ENCODE results near the gene CCNY.
"Not testable (repeated sequence)": the region's sequence is repeated elsewhere in the genome, so short reads cannot be mapped to it uniquely, and the experiment has no call there.

CCNY gene

DNA sequence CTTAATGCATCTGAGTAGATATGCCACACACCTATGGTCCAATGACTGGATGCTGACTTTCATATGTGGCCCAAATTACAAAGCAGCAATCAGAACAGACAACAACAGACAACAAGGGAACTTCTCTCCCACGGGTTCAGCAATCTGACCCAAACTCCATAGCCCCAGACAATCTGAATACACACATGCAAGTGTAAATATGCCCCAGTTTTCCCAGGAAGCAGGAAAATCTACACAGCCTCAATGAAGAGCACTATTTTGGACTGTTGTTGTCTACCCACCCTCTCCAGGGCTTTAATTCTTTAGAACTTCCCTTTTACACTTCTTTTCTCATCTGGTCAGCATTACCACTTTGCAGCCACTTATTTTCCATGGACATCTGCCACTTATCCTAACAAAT, 2.0 kb upstream of the CCNY start:
- no peak for DNase-seq (ENCODE audit: low read depth)

DNA sequence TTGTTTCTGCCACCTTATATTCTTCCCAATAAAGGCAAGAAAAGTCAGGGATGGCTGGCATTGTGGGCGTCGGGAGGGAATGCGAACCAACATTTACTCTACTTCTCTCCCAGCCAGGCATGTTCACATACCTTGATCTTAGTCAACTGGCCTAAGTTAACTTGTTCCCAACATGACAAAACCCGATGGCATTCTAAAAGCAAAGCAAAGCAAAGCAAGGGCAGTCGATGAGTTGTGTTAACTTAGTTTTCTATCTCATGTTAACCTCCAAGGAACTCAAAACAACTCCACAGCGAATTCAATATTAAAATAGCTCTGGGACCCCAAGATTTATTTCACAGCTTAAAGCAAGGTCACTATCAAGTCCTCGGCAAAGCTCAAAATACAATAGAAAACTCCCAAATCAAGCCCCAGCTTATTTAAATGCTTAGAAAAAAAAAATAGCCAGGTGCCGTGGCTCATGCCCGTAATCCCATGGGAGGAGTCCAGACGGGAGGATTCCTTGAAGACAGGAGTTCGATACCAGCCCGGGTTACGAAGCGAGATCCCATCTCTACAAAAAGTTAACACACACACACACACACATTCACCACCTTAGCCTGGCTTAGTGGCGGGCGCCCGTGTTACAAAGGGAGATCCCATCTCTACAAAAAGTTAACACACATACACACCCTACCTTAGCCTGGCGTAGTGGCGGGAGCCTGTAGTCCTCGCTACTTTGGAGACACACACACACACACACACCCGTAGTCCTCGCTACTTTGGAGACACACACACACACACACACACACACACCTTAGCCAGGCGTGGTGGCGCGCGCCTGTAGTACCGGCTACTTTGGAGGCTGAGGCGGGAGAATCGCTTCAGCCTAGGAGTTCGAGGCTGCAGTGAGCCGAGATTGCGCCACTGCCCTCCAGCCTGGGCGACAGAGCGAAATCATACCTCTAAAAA, 901 bp upstream of the CCNY start:
- no peak for DNase-seq (ENCODE audit: low read depth)

DNA sequence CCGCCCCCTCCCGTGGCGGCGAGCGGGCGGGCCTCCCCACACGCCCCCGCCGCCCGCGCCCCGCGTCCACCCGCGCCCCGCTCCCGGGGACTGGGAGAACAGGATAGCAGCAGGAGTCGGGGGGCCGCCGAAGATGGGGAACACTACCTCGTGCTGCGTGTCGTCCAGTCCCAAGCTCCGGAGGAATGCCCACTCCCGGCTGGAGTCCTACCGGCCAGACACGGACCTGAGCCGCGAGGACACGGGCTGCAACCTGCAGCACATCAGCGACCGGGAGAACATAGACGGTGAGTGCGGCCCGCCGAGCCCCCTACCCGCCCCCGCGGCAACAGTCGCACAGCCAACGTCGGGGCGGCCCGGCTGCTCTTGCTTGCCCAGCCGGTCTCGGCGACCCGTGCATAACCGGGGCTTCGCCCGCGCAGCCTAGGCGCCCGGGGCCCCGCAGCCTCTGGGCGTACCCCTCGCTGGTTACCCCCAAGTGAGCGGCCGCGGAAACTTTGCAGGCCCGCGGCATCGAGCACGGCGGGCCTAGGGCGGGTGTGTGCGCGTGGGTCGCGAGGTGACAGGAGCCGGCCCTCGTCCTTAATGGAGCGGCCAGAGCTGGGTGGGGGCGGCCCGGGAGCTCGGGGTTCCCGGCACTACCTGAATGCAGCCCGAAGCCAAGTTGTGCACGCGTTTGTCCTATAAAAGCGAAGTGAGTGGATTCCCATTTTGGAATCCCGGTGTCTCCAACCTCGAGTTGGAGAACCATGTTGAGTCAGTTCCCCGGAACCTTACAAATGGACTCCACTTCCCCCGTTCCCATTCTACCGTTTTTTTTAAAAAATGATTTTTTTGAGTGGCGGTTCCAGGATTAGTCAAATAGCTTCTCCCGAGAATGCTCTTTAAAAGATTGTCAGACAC, 863 bp downstream of the CCNY start:
- DNase-seq (ENCODE audit: low read depth): peak; percentile 6

DNA sequence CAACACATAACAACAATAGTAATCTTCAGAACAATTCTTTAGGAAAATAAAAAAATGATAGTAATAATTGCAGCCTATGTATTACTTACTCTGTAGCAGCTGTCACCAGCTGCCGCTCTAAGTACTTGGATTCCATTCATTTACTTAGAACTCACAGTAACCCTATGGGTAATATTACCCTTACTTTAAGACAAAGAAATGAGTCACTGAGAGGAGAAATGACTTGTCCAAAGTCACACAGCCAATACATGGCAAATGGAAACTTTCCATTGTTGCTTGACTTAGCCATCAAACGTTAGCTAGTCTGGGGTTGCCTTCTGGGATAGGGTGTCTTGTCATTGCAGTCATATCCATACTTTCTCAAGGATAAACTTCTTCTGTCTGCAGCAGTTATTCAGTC, 3.6 kb downstream of the CCNY start:
- no peak for DNase-seq (ENCODE audit: low read depth)

DNA sequence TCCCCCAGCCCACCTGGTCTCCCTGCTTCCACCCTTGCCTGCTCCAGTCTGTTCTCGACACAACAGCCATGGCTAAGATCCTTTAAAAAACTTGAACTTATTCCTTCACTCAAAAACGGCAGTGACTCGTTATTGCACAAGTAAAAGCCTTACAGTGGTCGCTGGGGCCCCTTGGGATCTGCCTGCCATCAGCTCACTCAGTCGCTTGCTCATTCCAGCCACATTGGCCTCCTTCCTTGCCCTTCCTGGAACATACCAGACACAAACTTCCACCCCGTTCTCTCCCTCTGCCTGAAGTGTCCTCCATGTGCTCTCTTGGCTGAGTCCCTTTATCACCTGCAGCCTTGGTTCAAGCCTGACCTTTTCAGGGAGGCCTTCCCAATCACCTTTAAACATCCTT, 4.7 kb downstream of the CCNY start:
- DNase-seq (ENCODE audit: low read depth): no peak

DNA sequence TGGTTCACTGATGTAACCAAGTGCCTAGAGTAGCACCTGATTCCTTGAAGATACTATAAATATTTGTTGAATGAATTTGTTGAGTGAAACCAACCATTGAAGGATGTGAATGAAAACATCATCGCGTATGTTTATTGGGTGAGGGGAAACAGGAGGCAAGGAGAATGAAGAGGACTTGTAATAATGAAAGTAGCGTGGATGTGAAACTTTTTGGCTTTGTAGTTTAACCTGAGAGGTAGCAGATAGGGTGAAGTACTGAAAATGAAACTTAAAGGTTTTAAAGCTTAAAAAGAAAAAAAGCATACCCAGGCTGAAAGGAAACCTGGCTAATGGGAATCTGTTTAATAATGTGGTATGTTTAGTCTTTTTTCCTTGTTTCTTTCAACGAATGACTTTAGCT, 5.2 kb downstream of the CCNY start:
- DNase-seq (ENCODE audit: low read depth): no peak

DNA sequence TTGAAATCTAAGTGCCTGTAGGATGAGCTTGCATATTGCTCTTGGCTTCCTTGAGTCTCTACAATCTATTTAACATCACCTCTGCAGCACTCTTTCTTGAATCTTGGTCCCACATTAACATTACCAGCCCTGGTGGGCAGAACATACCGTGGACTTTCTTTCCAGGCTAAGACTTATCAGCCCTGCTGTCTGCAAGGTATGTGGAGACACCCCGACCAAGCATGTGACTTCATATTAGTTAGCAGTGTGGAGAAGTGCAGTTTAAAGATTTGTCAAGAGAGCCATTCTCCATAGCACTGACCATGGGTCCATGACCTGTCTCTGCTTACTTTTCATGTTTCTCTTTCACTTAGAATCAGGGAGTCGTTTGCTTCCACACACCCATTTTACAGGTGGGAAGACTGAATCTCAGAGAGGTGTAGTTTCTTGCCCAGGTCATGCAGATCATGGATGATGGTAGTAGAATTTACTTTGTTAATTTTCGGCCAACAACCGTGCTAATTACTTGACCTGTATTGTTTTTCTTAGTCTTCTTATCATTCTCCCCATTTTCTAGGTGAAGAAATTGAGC, 6.0 kb downstream of the CCNY start:
- DNase-seq (ENCODE audit: low read depth): no peak

DNA sequence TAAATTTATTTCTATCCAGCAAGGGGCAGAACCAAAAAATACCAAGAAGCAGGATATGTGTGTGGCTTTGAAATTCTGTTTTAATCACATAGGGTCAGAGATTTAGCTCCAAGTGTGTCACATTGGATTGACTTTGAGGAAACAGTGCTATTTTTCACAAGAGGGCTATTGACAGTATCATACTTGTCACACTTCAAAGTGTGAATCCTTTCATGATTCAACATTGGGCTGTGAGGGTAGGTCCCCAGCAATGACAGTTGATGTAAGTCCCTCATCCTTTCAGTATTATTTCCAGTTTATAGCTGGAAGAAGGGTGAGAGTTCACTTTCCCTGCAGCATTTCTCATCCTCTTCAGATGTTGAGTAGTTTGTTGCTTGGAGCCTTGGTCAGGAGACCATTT, 7.4 kb downstream of the CCNY start:
- DNase-seq (ENCODE audit: low read depth): no peak

DNA sequence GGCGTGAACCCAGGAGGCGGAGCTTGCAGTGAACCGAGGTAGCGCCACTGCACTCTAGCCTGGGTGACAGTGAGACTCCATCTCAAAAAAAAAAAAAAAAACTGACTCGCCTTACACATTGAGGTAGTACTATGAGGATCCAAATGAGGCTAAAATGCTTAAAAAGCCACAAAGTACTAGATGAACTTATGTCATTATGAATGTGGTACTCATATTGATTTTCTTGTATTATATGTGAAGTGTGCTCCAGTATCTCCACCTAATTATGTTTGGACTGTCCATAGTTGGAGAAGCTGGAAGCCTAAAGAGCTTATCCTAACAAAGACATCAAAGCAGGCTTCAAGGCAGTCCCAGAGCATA, 9.1 kb downstream of the CCNY start:
- DNase-seq (ENCODE audit: low read depth): no peak

DNA sequence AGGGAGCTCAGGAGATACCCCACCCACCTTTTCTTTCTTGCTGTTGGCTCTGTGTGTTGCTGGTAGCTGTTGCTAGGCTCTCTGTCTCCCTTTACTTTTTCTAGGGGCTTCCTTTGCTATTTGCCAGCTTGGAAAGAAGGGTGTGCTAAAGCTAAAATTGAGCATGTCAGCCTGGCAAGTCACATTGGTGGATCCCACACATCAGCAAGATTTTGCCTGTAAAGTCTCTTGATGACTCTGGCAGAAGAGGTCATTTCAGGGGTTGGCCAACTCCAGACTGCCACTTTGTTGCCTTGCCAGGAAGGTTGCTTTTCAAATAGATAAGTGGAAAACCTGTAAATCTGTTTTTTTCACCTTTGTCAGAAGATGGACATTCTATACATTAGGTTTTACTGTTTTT, 9.9 kb downstream of the CCNY start:
- no peak for DNase-seq (ENCODE audit: low read depth)

DNA sequence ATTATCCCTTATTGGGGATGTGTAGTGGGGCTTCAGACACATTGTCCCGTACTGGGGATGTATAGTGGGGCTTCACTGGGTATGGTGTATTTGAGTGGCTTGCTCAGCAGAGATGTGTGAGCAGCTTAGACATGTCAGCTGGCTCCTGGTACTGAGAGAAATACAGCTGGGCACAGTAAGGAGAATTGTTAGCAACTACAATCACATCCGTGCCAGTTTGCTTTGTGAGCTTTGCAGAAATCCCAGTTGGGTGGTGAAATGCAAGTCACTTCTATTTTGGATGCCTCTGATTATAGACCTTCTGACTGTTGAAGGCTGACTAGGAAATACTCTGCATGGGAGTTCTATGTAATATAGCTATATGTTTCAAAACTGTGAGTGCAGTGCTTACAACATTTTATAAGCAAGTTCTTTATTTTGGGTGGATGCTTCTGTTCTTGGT, 10.8 kb downstream of the CCNY start:
- no peak for DNase-seq (ENCODE audit: low read depth)

DNA sequence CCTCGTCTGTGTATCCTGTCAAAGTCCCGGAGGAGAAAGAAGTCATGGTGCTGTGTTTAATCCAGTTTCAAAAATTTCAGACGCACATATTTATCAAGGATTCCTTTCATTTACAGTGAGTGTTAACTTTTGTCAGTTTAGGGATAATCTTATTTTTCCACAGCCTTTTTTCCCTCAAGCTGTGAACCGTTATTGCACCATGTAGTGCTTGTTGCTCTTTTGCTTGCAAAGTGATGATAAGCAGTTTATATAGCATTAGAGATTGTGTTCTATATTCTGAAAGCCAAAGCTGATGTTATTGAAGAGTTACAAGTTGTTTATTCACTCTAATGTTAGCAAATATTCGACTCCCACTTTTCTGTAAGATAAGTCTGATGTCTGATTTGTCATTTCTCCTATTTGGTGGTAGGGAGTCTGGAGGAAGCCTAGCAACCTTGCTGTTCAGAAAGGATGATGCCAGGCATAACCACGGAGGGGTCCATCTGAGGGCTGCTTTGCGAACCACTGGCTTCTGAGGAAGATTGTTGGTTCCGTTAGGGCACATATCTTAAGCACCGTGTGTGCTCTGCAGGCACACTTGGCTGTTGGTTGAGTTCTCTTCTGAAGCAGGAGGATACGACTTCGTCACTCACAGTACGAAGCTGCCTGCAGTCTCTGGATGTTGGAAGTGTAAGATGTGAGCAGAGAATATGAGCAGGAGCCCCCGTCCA, 11.7 kb downstream of the CCNY start:
- DNase-seq (ENCODE audit: low read depth): no peak

DNA sequence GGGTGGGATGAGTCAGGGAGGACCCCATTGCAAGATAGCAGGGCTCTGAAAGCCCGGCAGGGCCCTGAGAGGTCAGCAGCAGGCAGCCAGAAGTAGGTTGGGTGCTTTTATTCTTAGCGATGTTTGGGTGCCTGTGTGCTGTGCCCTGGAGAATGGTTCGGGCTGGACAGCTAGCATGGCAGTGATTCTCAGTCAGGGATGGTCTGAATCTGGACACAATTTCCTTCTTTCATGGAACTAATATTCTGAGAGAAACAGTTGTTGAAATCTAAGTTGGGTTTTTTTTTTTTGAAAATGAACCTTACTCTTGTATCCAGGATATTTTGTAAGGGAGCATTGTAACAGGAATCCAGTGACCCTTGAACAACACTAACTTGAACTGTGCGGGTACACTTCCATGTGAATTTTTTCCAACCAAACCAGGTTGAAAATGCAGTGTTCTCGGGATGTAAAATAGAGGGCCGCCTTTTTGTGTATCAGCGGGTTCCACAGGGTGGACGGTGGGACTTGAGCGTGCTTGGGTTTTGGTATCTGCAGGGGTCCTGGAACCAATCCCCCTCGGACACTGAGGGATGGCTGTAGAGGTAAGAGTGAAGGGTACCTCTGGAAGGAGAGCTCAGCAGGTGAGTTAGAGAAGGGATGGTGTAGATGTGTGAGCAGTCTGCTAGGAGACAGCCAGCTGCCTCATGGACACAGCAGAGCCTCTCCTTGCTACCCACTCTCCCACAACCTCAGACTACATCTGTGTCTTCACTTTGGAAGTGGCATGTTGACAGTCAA, 12.5 kb downstream of the CCNY start:
- DNase-seq (ENCODE audit: low read depth): no peak

DNA sequence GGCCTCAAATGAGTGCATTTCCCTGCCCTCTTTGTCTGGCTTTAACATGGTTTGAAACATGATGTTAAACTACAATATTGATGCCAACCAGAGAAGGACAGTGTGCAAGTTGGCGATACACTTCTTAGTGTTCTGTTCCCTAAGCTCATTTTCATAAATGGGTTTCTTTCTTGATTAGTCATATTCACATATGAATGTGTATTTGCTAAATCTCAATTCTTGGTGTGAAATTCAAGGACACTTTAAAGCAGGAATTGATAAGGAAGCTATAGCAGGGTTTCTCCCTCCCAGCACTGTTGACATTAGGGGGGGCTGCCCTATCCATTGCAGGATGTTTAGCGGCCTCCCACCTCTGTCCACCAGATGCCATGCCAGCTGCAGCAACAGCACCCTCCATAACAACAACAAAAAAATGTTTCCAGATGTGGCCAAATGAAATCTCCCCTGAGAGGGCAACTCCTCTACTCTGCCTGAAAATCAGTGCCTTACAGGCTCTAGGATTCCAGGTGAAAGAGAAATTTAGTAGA, 13.1 kb downstream of the CCNY start:
- no peak for DNase-seq (ENCODE audit: low read depth)

DNA sequence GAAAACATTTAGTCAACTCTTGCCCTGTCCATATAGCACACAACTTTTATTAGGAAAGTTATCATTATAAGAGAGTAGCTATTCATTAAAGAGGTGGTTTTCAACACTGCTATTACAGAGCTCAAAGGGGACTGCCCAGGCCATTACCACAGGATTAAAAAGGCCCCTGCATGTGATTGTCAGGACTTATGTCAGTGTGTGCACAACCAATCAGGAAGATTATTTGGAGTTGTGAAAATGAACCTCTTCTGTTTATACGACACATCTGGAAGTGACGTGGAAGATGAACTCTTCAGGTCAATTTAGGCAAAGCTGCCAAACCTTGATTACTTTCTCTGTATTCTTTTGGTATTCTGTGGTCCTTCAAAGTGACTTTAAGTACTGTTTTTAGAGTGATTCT, 14.7 kb downstream of the CCNY start:
- no peak for DNase-seq (ENCODE audit: low read depth)

DNA sequence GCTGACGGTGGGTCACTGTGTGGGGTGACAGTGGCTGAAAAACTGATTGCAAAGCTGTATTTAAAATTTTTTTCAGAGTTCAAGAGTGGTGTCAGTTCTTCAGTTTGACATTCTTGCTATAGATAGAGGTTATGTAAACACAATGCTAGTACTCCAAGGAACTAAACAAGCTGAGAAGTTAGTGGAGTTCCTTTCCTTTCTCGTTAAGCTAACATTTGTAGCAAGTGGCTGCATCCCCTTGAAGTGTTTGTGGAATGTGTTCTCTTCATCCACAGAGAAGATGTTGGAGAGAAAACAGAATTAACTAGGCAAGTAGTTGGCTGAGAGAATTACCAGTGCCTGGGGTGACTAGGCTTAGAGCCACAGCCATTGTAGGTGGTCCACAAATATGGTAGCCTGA, 15.8 kb downstream of the CCNY start:
- no peak for DNase-seq (ENCODE audit: low read depth)

DNA sequence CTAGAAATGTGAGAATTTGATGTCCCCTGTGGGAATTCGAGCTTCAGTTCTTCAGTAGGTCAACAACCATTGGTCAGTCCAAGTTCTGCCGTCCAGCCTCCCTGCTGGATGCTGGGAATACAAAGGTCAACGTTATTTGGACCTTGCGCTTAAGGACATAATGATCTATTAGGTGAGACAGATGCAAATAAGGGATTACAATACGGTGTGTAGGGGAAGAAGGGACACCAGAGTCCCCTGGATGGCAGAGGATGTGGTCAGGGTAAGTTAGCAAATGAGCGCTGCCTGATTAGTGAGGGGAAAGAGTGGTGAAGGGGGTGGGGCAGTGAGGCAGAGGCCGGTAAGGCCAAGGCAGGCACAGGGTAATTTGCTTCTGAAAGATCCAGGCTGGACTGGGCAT, 16.2 kb downstream of the CCNY start:
- no peak for DNase-seq (ENCODE audit: low read depth)

DNA sequence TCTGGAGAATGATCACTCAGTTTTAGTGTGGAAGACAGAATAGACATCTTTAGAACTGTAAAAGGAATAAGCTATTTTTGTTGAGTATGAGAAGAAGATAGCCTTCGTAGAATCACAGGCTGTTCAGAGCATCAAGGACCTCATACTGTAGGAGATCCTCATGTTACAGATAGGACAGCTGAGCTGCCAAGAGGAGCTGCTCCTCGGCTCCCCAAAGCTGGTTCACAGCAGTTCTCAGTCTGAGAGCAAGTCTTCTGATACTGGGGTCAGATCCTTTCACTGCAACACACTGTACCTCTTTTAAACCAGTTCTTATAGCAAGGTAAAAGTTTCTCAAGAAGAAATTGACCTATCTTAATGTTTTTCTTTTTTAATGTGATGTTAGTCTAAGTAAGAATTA, 17.1 kb downstream of the CCNY start:
- no peak for DNase-seq (ENCODE audit: low read depth)

DNA sequence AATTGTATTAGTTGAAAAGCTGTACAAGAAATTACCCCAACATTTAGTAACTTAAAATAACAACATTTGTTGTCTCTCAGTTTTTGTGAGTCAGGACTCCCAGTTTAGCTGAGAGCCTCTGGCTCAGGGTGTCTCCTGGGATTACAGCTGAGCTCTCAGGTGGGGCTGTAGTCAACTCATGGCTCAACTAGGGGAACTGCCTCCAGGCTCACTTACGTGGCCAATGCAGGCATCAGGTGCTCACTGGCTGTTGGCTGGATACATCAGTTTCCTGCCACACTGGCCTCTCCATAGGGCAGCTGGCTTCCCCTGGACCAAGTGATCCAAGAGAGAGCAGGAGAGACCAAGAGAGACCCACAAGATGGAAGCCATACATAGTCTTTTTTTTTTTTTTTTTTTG, 17.5 kb downstream of the CCNY start:
- DNase-seq (ENCODE audit: low read depth): no peak

DNA sequence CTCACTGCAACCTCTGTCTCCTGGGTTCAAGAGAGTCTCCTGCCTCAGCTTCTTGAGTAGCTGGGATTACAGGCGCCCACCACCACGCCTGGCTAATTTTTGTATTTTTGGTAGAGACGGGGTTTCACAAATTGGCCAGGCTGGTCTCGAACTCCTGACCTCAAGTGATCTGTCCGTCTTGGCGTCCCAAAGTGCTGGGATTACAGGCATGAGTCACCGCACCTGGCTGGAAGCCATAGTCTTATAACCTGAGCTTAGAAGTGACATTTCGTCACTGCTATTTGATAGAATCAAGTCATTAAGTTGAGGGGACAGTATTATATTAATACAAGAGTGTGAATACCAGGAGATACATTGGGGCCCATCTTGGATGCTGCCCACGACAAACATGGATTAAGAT, 17.9 kb downstream of the CCNY start:
- DNase-seq (ENCODE audit: low read depth): not testable (repeated sequence)

All from activated T-helper 1 cell treated with Interleukin-2 at 50 U/mL for 16 hours (primary cell).